Neural progenitor cell (in vitro differentiated cells): Measurements from ENCODE around the gene ADK. TPM values are rescaled to one million over a fixed set of nuclear protein-coding genes. Genes with fewer than 3 reads are reported as not detected.

Experiments used
- DNase-seq: peaks from one replicate; pipeline ENCODE4 v3.0.0-alpha.2; 2016; ENCODE audit warnings: low spot score
- H2AFZ ChIP-seq: fragments of 200-600 bp; sonication (generic); replicated peaks from 2 replicates; pipeline ENCODE4 v1.6.1; 2016; ENCODE audit warnings: antibody characterized with exemption
- H3F3A ChIP-seq: fragments of 200-600 bp; sonication (generic); 2 replicates; pipeline ENCODE4 v1.6.1; 2016; ENCODE audit warnings: antibody characterized with exemption, low read depth
- H3K27ac ChIP-seq: fragments of 200-600 bp; sonication (generic); 2 replicates; pipeline ENCODE4 v1.5.1; 2016; ENCODE audit warnings: mild to moderate bottlenecking
- H3K27me3 ChIP-seq: fragments of 200-600 bp; sonication (generic); 2 replicates; pipeline ENCODE4 v1.6.1; 2016; ENCODE audit warnings: mild to moderate bottlenecking, moderate library complexity
- H3K36me3 ChIP-seq: fragments of 200-600 bp; sonication (generic); 2 replicates; pipeline ENCODE4 v1.5.1; 2016
- H3K4me1 ChIP-seq: fragments of 200-600 bp; sonication (generic); 2 replicates; pipeline ENCODE4 v1.6.1; 2016; ENCODE audit warnings: mixed run types
- H3K4me2 ChIP-seq: fragments of 200-600 bp; sonication (generic); 2 replicates; pipeline ENCODE4 v1.6.1; 2016
- H3K4me3 ChIP-seq: fragments of 200-600 bp; sonication (generic); 2 replicates; pipeline ENCODE4 v1.5.1; 2016
- H3K79me2 ChIP-seq: fragments of 200-600 bp; sonication (generic); 2 replicates; pipeline ENCODE4 v1.6.1; 2016; ENCODE audit warnings: low read depth
- H3K9ac ChIP-seq: fragments of 200-600 bp; sonication (generic); 2 replicates; pipeline ENCODE4 v1.6.1; 2016
- H3K9me3 ChIP-seq: fragments of 200-600 bp; sonication (generic); 2 replicates; pipeline ENCODE4 v1.5.1; 2016; ENCODE audit warnings: low read depth
- H4K20me1 ChIP-seq: fragments of 200-600 bp; sonication (generic); 2 replicates; pipeline ENCODE4 v1.6.1; 2016; ENCODE audit warnings: low read depth
- H3K27ac Mint-ChIP-seq: 3 replicates; pipeline ENCODE4 v1.8.0; 2021; ENCODE audit warnings: mixed read lengths
- H3K27me3 Mint-ChIP-seq: 2 replicates; pipeline ENCODE4 v1.8.0; 2022; ENCODE audit warnings: low read depth, mild to moderate bottlenecking, inconsistent platforms, moderate library complexity, mixed read lengths; ENCODE audit not compliant: insufficient read depth
- H3K36me3 Mint-ChIP-seq: 3 replicates; pipeline ENCODE4 v1.8.0; 2021; ENCODE audit warnings: mixed read lengths
- H3K4me1 Mint-ChIP-seq: 3 replicates; pipeline ENCODE4 v1.8.0; 2021; ENCODE audit warnings: mixed read lengths
- H3K4me3 Mint-ChIP-seq: 3 replicates; pipeline ENCODE4 v1.8.0; 2021; ENCODE audit warnings: mild to moderate bottlenecking, moderate library complexity, mixed read lengths
- H3K9me3 Mint-ChIP-seq: 3 replicates; pipeline ENCODE4 v1.8.0; 2020; ENCODE audit warnings: mixed read lengths
- CTCF ChIP-seq: fragments of 200-600 bp; sonication (generic); IDR thresholded peaks from 2 replicates; pipeline ENCODE4 v1.5.1; 2017; ENCODE audit warnings: antibody characterized with exemption, mild to moderate bottlenecking
- EZH2 ChIP-seq: fragments of 200-600 bp; sonication (generic); IDR thresholded peaks from 2 replicates; pipeline ENCODE4 v1.6.1; 2017; ENCODE audit warnings: antibody characterized with exemption, mild to moderate bottlenecking, moderate library complexity
- EZH2phosphoT487 ChIP-seq: fragments of 200-600 bp; sonication (generic); IDR thresholded peaks from 2 replicates; pipeline ENCODE4 v1.6.1; 2017; ENCODE audit warnings: antibody characterized with exemption
- total RNA-seq: library from RNA; depleted of rRNA; stranded (reverse); fragments of >200 nt; gene quantifications from 2 replicates; pipeline ENCODE4 v1.2.3, GENCODE V29; 2015; ENCODE audit warnings: low replicate concordance

Gene ADK
- total RNA-seq, 1 donor from 2014 or later = 50.9 TPM

DNA sequence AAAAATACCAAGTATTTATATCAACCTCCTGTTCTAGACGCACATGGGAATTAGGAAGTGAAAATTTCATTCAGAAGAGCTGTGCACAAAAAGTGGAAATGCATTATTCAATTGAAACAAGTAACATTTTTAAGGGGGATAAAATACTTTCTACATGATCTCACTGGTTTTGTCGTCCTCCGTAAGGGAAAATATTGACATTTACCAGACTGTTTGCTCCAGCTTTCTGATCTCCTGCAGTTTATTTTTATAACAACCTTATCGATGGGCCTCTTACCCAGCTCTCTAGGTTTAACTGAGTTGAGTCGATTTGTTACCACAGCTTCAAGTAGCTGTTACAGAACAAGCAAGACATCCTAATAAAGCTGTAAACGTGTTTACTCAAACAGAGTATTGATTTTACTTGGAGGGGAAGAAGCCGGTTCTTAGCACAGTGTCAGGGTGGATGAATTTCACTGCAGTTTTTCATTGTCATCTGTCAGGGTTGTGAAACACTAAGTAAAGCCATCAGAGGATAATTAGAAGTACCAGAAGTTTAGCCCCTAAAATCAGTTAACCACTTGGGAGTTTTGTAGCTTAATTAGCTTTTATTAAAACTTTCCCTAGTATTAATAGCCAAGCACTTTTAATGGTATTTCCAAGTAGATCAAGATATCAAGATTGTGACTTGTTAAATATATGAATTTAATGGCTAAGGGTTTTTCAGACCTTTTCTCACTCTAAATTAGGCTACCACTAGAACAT, 532.8 kb downstream of the ADK start:
- H3K27ac Mint-ChIP-seq = no peak overlapping the region
- Histone ChIP-seq H3K4me1 (no peaks in the 10 kb centered on the region), H3K9me3 (no peaks in the 10 kb centered on the region), H3K27ac (no peak overlapping the region), H3F3A (no peaks in the 10 kb centered on the region), H3K36me3 (no peaks in the 10 kb centered on the region), H3K4me2 (no peak overlapping the region), H3K4me3 (no peak overlapping the region), H3K27me3 (no peaks in the 10 kb centered on the region), H2AFZ (no peak overlapping the region), H4K20me1 (no peaks in the 10 kb centered on the region), H3K79me2 (no peaks in the 10 kb centered on the region), H3K9ac (no peak overlapping the region)
- no peaks in the 10 kb centered on the region for H3K9me3 Mint-ChIP-seq
- H3K36me3 Mint-ChIP-seq = peaks cover 1% of the 10 kb centered on the region
- no peak overlapping the region for H3K4me3 Mint-ChIP-seq
- TF ChIP-seq EZH2 (no peak), CTCF (no peak), EZH2phosphoT487 (no peak)
- no peaks in the 10 kb centered on the region for H3K4me1 Mint-ChIP-seq
- no peak for DNase-seq
- H3K27me3 Mint-ChIP-seq = no peaks in the 10 kb centered on the region

DNA sequence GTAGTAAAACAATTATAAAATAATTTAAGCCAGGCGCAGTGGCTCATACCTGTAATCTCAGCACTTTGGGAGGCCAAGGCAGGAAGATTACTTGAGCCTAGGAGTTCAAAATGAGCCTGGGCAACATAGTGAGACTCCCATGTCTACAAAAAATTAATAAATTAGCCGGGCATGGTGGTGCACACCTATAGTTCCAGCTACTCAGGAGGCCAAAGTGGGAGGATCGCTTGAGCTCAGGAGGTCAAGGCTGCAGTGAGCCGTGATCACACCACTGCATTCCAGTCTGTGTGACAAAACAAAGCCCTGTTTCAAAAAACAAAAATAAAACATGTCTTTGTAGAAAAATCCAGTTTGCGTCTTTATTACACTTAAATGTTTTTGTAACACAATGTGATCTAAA, 533.4 kb downstream of the ADK start:
- Histone ChIP-seq H3K4me3 (no peak overlapping the region), H3F3A (no peaks in the 10 kb centered on the region), H3K4me2 (no peak overlapping the region), H3K27me3 (no peaks in the 10 kb centered on the region), H4K20me1 (no peaks in the 10 kb centered on the region), H2AFZ (no peak overlapping the region), H3K9me3 (no peaks in the 10 kb centered on the region), H3K27ac (no peak overlapping the region), H3K36me3 (no peaks in the 10 kb centered on the region), H3K79me2 (no peaks in the 10 kb centered on the region), H3K4me1 (no peaks in the 10 kb centered on the region), H3K9ac (no peak overlapping the region)
- no peaks in the 10 kb centered on the region for H3K27me3 Mint-ChIP-seq
- TF ChIP-seq EZH2phosphoT487 = no peak
- no peak for TF ChIP-seq EZH2
- TF ChIP-seq CTCF = no peak
- no peak overlapping the region for H3K4me3 Mint-ChIP-seq
- H3K36me3 Mint-ChIP-seq = peaks cover 1% of the 10 kb centered on the region
- no peaks in the 10 kb centered on the region for H3K9me3 Mint-ChIP-seq
- no peaks in the 10 kb centered on the region for H3K4me1 Mint-ChIP-seq
- no peak overlapping the region for H3K27ac Mint-ChIP-seq
- no peak for DNase-seq

DNA sequence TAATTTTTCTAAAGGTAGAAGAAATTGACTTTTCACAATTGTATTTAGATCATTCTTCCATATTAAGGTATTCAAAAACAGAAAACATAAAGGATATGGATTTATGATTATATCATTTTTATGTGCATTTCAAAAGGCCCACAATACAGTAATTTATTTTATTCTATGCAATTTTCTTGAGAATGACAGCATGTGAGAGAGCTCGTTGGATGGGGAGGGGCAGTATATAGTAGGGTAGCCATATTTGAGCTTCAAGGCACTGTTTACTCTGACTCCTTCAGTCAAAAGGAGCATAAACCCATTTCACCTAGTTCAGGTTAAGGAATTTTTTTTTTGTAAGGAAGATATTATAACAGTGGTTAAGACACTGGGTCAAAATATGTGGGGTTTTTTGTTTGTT, 534.5 kb downstream of the ADK start:
- Histone ChIP-seq H3K4me1 (no peaks in the 10 kb centered on the region), H2AFZ (no peak overlapping the region), H3K4me3 (no peak overlapping the region), H3K9ac (no peak overlapping the region), H3K4me2 (no peak overlapping the region), H3K27ac (no peak overlapping the region), H3K9me3 (no peaks in the 10 kb centered on the region), H4K20me1 (no peaks in the 10 kb centered on the region), H3K36me3 (no peaks in the 10 kb centered on the region), H3K27me3 (no peaks in the 10 kb centered on the region), H3F3A (no peaks in the 10 kb centered on the region), H3K79me2 (no peaks in the 10 kb centered on the region)
- H3K27ac Mint-ChIP-seq = no peak overlapping the region
- H3K36me3 Mint-ChIP-seq = peaks cover 1% of the 10 kb centered on the region
- no peaks in the 10 kb centered on the region for H3K27me3 Mint-ChIP-seq
- H3K4me1 Mint-ChIP-seq = no peaks in the 10 kb centered on the region
- TF ChIP-seq CTCF (no peak), EZH2 (no peak), EZH2phosphoT487 (no peak)
- no peak for DNase-seq
- no peak overlapping the region for H3K4me3 Mint-ChIP-seq
- no peaks in the 10 kb centered on the region for H3K9me3 Mint-ChIP-seq
